Small intestine (tissue), 7 donors: ENCODE measurements around the gene MFNG. TPM values are rescaled to one million over a fixed set of nuclear protein-coding genes. Genes with fewer than 3 reads are reported as not detected.
A peak's percentile ranks its signal among the peaks of the same experiment; 100 is the strongest.

Experiments
- DNase-seq, 2 donors: peaks; one replicate each; pipeline versions ENCODE4 v3.0.0 to v3.0.0-alpha.2; 2013
- FAIRE-seq: peaks from 2 replicates; lab custom pipeline; 2012; peaks lifted over from hg19 to GRCh38; lab: Jason Lieb, UNC
- H3K27ac ChIP-seq, 3 donors: one replicate each; pipeline ENCODE4 v1.5.1; 2013; ENCODE audit warnings: low read length in 2 of 3, mild to moderate bottlenecking in 2 of 3, control low read depth in 1 of 3, inconsistent platforms in 1 of 3, low read depth in 1 of 3, moderate library complexity in 1 of 3
- H3K27me3 ChIP-seq, 3 donors: one replicate each; pipeline ENCODE4 v1.6.1; 2013; ENCODE audit warnings: low read length in 3 of 3, inconsistent platforms in 1 of 3; ENCODE audit not compliant: control insufficient read depth in 3 of 3, insufficient read depth in 3 of 3
- H3K36me3 ChIP-seq, 3 donors: one replicate each; pipeline ENCODE4 v1.6.1; 2013; ENCODE audit warnings: low read length in 3 of 3, inconsistent platforms in 1 of 3, low read depth in 1 of 3, mild to moderate bottlenecking in 1 of 3, moderate library complexity in 1 of 3; ENCODE audit not compliant: control insufficient read depth in 3 of 3, insufficient read depth in 2 of 3
- H3K4me1 ChIP-seq, 3 donors: one replicate each; pipeline ENCODE4 v1.6.1; 2013; ENCODE audit warnings: low read length in 2 of 3, inconsistent platforms in 1 of 3, low read depth in 1 of 3, mild to moderate bottlenecking in 1 of 3, moderate library complexity in 1 of 3; ENCODE audit not compliant: control insufficient read depth in 3 of 3, insufficient read depth in 2 of 3
- H3K4me3 ChIP-seq, 3 donors: one replicate each; pipeline ENCODE4 v1.5.1; 2013; ENCODE audit warnings: low read length in 3 of 3, control low read depth in 1 of 3, inconsistent platforms in 1 of 3, low read depth in 1 of 3, mild to moderate bottlenecking in 1 of 3, moderate library complexity in 1 of 3
- H3K9me3 ChIP-seq, 2 donors: one replicate each; pipeline ENCODE4 v1.6.1; 2013; ENCODE audit warnings: low read depth in 1 of 2, low read length in 1 of 2; ENCODE audit not compliant: control insufficient read depth in 2 of 2, insufficient read depth in 1 of 2
- WGBS, 3 donors: extraction: QIAGEN DNeasy Blood & Tissue Kit; methylation state at CpG; one replicate each; pipeline ENCODE4 v1.1.7; 2013; 5-methylcytosine and 5-hydroxymethylcytosine counted together
- polyA plus RNA-seq, 4 donors: library from polyadenylated mRNA; stranded (reverse) in 3 of 4; unstranded in 1 of 4; fragments of 200-250 nt in 3 of 4; fragments of 120-200 nt in 1 of 4; gene quantifications; one replicate each; pipeline versions ENCODE4 v1.2.1 to v1.2.3, GENCODE V29; 2013
- donor health status: healthy with polysubstance abuse.
- donor health status: control.
- donor health status: control.
- donor health status: Bipolar disorder and iron deficiency.
- donor health status: healthy.

MFNG gene
- polyA plus RNA-seq, 4 donors, result 7.3 to 21.3 (median 19.9) TPM

- Histone ChIP-seq H3K27ac (no peak overlapping the region), H3K4me3 (no peak overlapping the region), H3K9me3 (no peaks in the 10 kb centered on the region), H3K4me1 (peaks cover 0 to 30% (median 0%) of the 10 kb centered on the region in 3 donors), H3K36me3 (peaks cover 2 to 10% (median 4%) of the 10 kb centered on the region in 3 donors), H3K27me3 (peaks cover 0 to 4% (median 0%) of the 10 kb centered on the region in 3 donors)
- no peak for FAIRE-seq
- no peak for DNase-seq
- WGBS, 3 donors, result 84 to 92% (median 88%) methylated on average over 12 of the region's 12 CpGs
These were observed 4.8 kb downstream of the MFNG start for GRCh38 chr22:37481347-37481907.

GRCh38 chr22:37480387-37481346 is 5.5 kb downstream of the MFNG start:
- H3K27me3 ChIP-seq, result no peaks in the 10 kb centered on the region
- no peaks in the 10 kb centered on the region for H3K9me3 ChIP-seq
- 72 to 80% (median 76%) methylated on average over 16 to 17 of the region's 17 CpGs for WGBS, 3 donors
- peak in 1 of 2 donors; percentile 19 for DNase-seq
- H3K4me3 ChIP-seq, result no peak overlapping the region
- no peak overlapping the region for H3K27ac ChIP-seq
- no peak for FAIRE-seq
- peaks cover 0 to 22% (median 0%) of the 10 kb centered on the region in 3 donors for H3K4me1 ChIP-seq
- peaks cover 2 to 10% (median 4%) of the 10 kb centered on the region in 3 donors for H3K36me3 ChIP-seq

GRCh38 chr22:37479196-37479595 is 7.0 kb downstream of the MFNG start:
- DNase-seq (no peak), FAIRE-seq (no peak)
- Histone ChIP-seq H3K27me3 (no peaks in the 10 kb centered on the region), H3K27ac (no peak overlapping the region), H3K4me1 (peaks cover 0 to 20% (median 0%) of the 10 kb centered on the region in 3 donors), H3K9me3 (no peaks in the 10 kb centered on the region), H3K4me3 (no peak overlapping the region), H3K36me3 (peaks cover 2 to 14% (median 4%) of the 10 kb centered on the region in 3 donors)
- 87 to 91% (median 89%) methylated on average over 15 of the region's 15 CpGs for WGBS, 3 donors

- Histone ChIP-seq H3K27ac (no peak overlapping the region), H3K4me3 (no peak overlapping the region), H3K4me1 (peaks cover 0 to 12% (median 0%) of the 10 kb centered on the region in 3 donors), H3K27me3 (no peaks in the 10 kb centered on the region), H3K9me3 (no peaks in the 10 kb centered on the region), H3K36me3 (peaks cover 2 to 11% (median 4%) of the 10 kb centered on the region in 3 donors)
- DNase-seq, result no peak
- WGBS, 3 donors, result 76 to 84% (median 82%) methylated on average over 14 of the region's 14 CpGs
- FAIRE-seq, result no peak
These were observed 9.5 kb downstream of the MFNG start for GRCh38 chr22:37476389-37477329.

- H3K36me3 ChIP-seq, result peaks cover 2 to 14% (median 4%) of the 10 kb centered on the region in 3 donors
- H3K27me3 ChIP-seq, result no peaks in the 10 kb centered on the region
- H3K4me1 ChIP-seq, result peaks cover 0 to 3% (median 0%) of the 10 kb centered on the region in 3 donors
- no peaks in the 10 kb centered on the region for H3K9me3 ChIP-seq
- DNase-seq, result no peak
- no peak overlapping the region for H3K4me3 ChIP-seq
- no peak for FAIRE-seq
- 81 to 92% (median 84%) methylated on average over 11 of the region's 11 CpGs for WGBS, 3 donors
- no peak overlapping the region for H3K27ac ChIP-seq
These were observed 11.6 kb downstream of the MFNG start for GRCh38 chr22:37474447-37475090.

- no peaks in the 10 kb centered on the region for H3K9me3 ChIP-seq
- FAIRE-seq (no peak), DNase-seq (no peak)
- WGBS, 3 donors, result 70 to 83% (median 73%) methylated on average over 8 of the region's 8 CpGs
- no peaks in the 10 kb centered on the region for H3K27me3 ChIP-seq
- H3K4me3 ChIP-seq, result no peak overlapping the region
- H3K4me1 ChIP-seq, result peaks cover 0 to 6% (median 0%) of the 10 kb centered on the region in 3 donors
- H3K36me3 ChIP-seq, result peaks cover 0 to 9% (median 2%) of the 10 kb centered on the region in 3 donors
- H3K27ac ChIP-seq, result no peak overlapping the region
These were observed 12.7 kb downstream of the MFNG start for GRCh38 chr22:37473437-37473946.

GRCh38 chr22:37472418-37473006 is 13.7 kb downstream of the MFNG start:
- DNase-seq (peak; percentile 49 to 60), FAIRE-seq (no peak)
- Histone ChIP-seq H3K27ac (no peak overlapping the region), H3K27me3 (no peaks in the 10 kb centered on the region), H3K36me3 (peaks cover 0 to 9% (median 2%) of the 10 kb centered on the region in 3 donors), H3K4me1 (peaks cover 0 to 6% (median 0%) of the 10 kb centered on the region in 3 donors), H3K4me3 (no peak overlapping the region), H3K9me3 (no peaks in the 10 kb centered on the region)
- 20 to 38% (median 34%) methylated on average over 7 to 8 of the region's 8 CpGs for WGBS, 3 donors
